RWPE2 (cell line): ENCODE measurements around the gene NME7.

ENCODE experiments used
- ATAC-seq: fragments of 200-7000 bp; cut with Tn5 transposase; 3 replicates; pipeline ENCODE4 v1.9.1; 2021; ENCODE audit warnings: low read depth
- DNase-seq: peaks from one replicate; pipeline ENCODE4 v3.0.0-alpha.2; 2020; ENCODE audit warnings: low spot score
- H3K27ac ChIP-seq: fragments of 450-650 bp; 2 replicates; pipeline ENCODE4 v1.5.1; 2017; ENCODE audit warnings: mild to moderate bottlenecking; ENCODE audit not compliant: poor library complexity, severe bottlenecking
- H3K27me3 ChIP-seq: fragments of 250-450 bp; sonication (Bioruptor Pico); 2 replicates; pipeline ENCODE4 v1.5.1; 2021; ENCODE audit warnings: mild to moderate bottlenecking, moderate library complexity; ENCODE audit not compliant: insufficient read depth, poor library complexity, severe bottlenecking
- H3K36me3 ChIP-seq: fragments of 250-450 bp; sonication (Bioruptor Pico); 2 replicates; pipeline ENCODE4 v1.5.1; 2020; ENCODE audit warnings: low read depth, mild to moderate bottlenecking, moderate library complexity
- H3K4me1 ChIP-seq: fragments of 250-450 bp; sonication (Bioruptor Pico); 2 replicates; pipeline ENCODE4 v1.5.1; 2021; ENCODE audit warnings: mild to moderate bottlenecking, moderate library complexity; ENCODE audit not compliant: insufficient read depth, poor library complexity, severe bottlenecking
- H3K4me3 ChIP-seq: fragments of 250-450 bp; sonication (Bioruptor Pico); 2 replicates; pipeline ENCODE4 v1.5.1; 2021; ENCODE audit warnings: mild to moderate bottlenecking, moderate library complexity; ENCODE audit not compliant: severe bottlenecking
- H3K9me3 ChIP-seq: fragments of 250-450 bp; sonication (Bioruptor Pico); 2 replicates; pipeline ENCODE4 v1.5.1; 2021; ENCODE audit warnings: mild to moderate bottlenecking, moderate library complexity; ENCODE audit not compliant: severe bottlenecking
- TF ChIP-seq, protein P1 (sequence below): fragments of 450-650 bp; IDR thresholded peaks from one replicate; pipeline ENCODE4 v1.5.1; 2017; ENCODE audit warnings: mild to moderate bottlenecking, moderate library complexity; ENCODE audit not compliant: poor library complexity, severe bottlenecking

Gene NME7

DNA sequence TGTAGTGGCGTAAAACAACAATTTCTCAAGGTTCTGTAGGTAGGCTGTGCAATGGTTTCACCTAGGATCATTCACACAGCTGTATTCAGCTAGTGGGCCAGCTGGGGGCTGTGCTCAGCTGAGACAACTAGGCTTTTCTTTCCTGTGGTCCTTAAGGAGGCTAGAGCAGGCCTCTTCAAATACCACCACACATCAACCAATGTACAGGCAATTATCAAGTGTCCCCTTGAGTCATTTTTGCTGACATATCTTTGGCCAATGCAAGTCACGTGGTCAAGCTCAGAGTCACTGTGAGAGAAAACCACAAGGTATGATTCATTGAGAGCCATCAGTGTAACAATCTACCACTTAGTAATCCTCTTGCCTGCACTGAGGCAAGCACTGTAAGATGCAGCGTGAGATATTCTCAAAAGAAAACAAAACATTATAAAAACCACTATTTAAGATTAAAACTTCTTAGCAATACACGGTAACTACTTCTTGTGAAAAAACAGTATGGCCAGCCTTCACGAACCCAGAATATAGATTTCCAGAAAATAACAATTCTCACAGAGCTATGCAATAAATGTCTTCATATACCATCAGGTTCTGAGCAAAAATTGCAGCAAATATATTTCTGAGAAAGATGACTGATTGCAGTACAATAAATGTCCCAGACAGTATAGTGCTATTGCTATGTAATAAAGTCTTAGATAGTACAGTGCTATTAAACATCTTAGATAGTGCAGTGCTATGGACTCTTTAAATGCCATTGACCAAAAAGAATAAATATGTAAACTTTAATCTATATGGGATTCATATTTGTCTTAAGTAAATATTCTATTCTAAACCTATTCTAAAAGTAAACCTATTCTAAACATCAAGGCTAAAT is 55.3 kb downstream of the NME7 start:
- TF ChIP-seq, protein P1, sequence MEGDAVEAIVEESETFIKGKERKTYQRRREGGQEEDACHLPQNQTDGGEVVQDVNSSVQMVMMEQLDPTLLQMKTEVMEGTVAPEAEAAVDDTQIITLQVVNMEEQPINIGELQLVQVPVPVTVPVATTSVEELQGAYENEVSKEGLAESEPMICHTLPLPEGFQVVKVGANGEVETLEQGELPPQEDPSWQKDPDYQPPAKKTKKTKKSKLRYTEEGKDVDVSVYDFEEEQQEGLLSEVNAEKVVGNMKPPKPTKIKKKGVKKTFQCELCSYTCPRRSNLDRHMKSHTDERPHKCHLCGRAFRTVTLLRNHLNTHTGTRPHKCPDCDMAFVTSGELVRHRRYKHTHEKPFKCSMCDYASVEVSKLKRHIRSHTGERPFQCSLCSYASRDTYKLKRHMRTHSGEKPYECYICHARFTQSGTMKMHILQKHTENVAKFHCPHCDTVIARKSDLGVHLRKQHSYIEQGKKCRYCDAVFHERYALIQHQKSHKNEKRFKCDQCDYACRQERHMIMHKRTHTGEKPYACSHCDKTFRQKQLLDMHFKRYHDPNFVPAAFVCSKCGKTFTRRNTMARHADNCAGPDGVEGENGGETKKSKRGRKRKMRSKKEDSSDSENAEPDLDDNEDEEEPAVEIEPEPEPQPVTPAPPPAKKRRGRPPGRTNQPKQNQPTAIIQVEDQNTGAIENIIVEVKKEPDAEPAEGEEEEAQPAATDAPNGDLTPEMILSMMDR, result no peak
- no peak overlapping the region for H3K4me3 ChIP-seq
- no peaks in the 10 kb centered on the region for H3K27me3 ChIP-seq
- ATAC-seq, result peak; percentile 100
- peaks cover 5% of the 10 kb centered on the region for H3K36me3 ChIP-seq
- H3K4me1 ChIP-seq, result peaks cover 12% of the 10 kb centered on the region
- H3K9me3 ChIP-seq, result no peaks in the 10 kb centered on the region
- H3K27ac ChIP-seq, result no peak overlapping the region
- peak; percentile 71 for DNase-seq

DNA sequence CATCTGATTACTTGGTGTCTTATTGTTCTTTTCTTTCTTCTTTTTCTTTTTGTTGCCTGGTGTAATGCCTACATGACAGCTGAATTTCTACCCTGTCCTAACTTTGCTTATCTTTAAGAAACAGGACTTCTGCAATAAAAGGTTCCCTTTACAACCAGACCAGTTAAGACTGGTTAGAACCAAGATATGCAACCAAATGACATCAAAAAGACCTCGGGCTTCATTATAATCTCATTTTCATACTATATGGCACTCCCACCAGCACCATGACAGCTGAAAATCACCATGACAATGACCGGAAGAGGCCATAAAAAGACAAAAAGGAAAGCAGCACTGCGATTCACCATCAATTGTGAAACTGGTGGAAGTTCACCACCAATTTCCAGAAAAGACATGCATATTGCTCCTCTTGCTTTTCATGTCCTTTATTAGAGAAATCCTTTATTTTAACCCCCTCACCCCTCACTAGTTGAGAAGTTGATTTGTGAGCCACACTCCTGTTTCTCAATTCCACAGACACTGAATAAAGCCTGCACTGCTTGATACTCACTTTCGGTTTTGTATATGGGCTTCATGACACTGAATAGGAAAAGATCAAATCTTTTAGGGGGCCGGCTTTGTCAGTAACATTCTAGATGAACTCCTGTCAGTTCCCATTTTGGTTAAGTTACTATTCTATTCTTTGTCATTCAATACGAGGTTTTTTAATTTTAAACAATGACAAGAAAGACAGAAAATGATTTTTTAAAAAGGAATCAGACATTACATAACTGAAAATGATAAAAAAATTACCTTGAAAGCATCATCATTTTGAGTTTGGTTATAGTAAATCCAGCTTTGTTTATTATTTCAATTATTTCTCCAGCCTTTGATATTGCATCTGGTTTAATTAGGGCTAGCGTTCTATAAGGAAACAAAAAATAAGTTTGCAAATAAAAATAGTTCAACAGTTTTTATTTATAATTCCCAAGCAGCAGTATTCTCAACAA is 58.1 kb downstream of the NME7 start:
- Histone ChIP-seq H3K27ac (no peak overlapping the region), H3K9me3 (no peaks in the 10 kb centered on the region), H3K27me3 (no peaks in the 10 kb centered on the region), H3K4me1 (peaks cover 12% of the 10 kb centered on the region), H3K4me3 (no peak overlapping the region), H3K36me3 (peaks cover 5% of the 10 kb centered on the region)
- ATAC-seq (no peak), DNase-seq (no peak)
- TF ChIP-seq, protein P1, result no peak

DNA sequence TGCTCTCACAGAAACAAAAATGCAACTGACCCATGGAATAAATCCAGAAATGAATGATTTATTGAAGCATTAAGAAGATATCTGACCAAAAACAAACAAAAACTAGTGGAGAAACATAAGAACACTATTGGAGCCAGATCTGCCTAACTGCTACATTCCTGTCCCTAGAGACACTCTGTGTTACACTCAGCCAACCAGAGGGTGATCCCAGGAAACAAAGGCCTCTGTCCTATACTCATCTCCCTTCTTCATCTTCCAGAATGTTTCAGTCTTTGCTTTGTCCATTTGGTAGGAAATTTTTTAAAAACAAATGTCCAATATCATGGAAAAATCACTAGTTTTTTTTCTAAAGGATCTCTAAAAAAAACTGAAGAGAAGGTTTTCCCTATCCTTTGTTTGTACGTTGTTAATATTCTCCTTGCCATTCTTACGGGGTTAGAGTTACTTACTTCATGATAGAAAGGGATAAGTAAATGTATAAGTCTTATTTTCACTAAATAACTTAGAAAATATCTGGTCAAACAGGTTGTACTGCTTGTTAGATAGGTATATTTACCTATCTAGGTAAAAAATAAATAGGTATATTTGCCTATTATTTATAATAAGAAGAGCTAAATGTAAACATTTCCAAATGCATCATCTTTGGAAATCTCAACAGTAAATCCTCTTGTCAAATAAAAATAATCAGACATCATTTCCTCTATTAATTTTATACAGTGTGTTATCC is 59.1 kb downstream of the NME7 start:
- peaks cover 5% of the 10 kb centered on the region for H3K36me3 ChIP-seq
- H3K27ac ChIP-seq, result no peak overlapping the region
- ATAC-seq (no peak), DNase-seq (no peak)
- H3K4me3 ChIP-seq, result no peak overlapping the region
- TF ChIP-seq, protein P1, result no peak
- no peaks in the 10 kb centered on the region for H3K9me3 ChIP-seq
- H3K27me3 ChIP-seq, result no peaks in the 10 kb centered on the region
- peaks cover 12% of the 10 kb centered on the region for H3K4me1 ChIP-seq

DNA sequence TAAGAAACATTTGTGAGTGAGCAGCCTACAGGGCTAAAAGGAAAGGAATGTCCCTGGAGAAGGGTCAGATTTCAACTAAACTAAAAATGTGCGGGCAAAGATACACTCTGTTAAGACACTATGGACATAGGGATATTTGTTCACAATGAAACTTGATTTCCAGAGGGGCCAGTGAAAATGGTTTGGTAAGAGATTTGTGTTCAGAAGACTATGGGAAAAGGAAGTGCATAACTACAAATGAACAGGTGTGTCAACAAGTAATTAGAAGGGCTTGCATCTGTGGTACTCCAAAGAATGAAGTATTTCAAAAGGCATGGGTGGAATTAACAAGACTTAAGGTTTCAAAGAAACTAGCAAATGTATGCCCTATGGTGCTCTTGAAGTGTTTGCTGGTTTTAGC is 60.4 kb downstream of the NME7 start:
- DNase-seq (no peak), ATAC-seq (no peak)
- no peaks in the 10 kb centered on the region for H3K9me3 ChIP-seq
- TF ChIP-seq, protein P1, result no peak
- H3K4me1 ChIP-seq, result peaks cover 6% of the 10 kb centered on the region
- H3K27ac ChIP-seq, result no peak overlapping the region
- no peaks in the 10 kb centered on the region for H3K27me3 ChIP-seq
- H3K4me3 ChIP-seq, result no peak overlapping the region
- H3K36me3 ChIP-seq, result peaks cover 5% of the 10 kb centered on the region
